ENCODE results near the gene NEURL1.
"Not testable (repeated sequence)": the region's sequence is repeated elsewhere in the genome, so short reads cannot be mapped to it uniquely, and the experiment has no call there.

NEURL1 gene

DNA sequence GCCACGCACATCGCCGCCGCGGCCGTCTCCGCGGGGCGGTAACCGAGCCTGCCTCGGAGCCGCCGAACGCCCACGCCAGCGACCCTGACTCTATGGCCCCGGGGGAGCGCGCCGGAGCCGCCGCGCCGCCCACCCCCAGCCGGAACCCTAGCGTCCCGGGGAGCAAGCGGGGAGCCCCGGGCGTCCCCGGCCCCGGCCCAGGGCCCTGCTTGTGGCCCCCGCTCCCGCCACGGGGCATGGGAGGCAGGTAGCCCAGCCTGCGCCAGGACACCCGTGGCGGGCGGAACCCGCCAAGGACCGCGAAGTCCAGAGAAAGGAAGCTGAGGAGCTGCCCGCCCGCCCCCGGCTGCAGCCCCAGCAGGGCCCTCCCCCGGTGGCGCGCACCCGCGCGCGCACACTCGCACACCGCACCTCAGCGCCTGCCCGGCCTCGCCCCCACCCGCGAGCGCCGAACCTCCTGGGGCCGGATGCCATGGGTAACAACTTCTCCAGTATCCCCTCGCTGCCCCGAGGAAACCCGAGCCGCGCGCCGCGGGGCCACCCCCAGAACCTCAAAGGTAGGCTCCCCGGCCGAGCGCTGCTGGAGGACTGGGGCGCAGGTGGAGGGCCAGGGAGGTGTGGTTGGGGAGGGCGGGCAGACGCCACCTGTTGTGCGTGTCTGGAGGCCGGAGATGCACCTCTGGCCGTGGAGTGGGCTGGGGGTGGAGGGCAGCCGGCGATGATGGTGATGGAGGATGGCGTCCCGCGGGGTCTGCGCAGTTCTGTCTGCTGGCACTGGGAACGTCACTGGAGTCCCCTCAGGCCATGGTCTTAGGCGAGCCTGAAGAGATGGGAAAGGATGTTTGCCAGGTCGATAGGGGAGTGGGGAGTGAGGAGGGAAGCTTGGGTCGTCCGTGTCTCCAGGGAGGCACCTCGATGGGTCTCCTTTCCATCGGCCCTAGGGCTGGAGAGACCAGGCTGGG, 692 bp downstream of the NEURL1 start:
- DNase-seq (ENCODE audit: low read depth) = no peak

- DNase-seq (ENCODE audit: low read depth) = no peak
Observed at GRCh38 chr10:103495321-103495720, 1.8 kb downstream of the NEURL1 start.

DNA sequence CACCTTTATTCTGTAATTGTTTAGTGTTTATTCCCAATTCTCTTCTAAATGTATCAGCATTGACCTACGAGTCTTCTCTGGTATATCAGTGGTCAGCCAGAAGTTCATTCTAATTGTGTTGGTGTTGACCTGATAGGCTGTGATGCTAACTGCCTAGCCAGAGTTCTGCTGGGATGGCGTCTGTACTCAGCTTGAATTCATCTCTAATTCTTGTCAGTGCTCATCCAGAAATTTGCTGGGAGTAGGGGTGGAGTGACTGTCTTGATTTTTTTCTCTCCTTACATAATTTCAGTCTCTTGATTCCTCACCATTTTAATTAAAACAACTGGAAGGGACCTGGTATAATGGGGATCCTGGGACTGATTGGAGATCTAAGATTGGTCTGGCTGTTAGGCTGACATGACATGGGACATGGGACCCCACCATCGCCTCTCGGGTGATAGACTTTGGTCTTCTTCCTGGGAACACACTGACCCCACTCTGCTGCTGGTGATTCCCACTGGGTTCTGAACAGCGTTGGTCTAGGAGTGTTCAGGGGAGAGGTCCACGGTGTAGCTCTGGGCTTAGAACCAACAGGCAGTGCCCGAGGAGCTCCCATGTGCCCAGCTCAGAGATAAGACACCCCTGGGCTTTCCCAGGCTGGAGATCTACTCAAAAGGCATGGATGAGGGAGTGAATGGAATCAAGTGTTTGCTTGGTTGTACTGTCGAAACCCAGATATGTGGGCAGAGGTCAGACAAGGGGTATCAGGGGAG, 3.8 kb downstream of the NEURL1 start:
- DNase-seq (ENCODE audit: low read depth) = no peak

DNA sequence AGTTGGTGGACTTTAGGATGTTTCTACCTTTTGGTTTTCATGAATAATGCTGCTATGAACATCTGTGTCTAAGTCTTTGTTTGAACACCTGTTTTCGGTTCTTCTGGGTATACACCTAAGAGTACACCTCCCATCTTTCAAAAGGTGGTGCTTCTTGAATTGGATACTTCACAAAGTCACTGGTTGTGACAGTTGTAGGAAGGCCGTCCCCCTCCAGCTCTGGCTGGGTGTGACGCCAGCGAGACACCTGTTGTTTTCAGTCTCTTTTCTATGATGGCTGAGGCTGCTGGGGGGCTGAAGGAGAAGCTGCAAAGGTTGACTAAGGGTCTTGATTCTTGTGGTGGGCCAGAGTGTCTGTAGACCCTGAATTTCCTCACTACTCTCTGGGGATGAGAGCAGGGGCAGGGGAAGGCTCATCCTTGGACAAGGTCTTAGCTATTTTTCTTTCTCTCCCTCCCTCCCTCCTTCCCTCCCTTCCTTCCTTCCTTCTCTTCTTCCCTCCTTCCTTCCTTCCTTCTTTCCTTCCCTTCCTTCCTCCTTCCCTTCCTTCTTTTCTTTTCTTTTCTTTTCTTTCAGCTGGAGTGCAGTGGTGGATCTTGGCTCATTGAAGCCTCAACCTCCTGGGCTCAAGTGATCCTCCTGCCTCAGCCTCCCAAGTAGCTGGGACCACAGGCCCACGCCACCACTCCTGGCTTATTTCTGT, 5.6 kb downstream of the NEURL1 start:
- no peak for DNase-seq (ENCODE audit: low read depth)

GRCh38 chr10:103499881-103500280, 6.4 kb downstream of the NEURL1 start:
- no peak for DNase-seq (ENCODE audit: low read depth)

DNA sequence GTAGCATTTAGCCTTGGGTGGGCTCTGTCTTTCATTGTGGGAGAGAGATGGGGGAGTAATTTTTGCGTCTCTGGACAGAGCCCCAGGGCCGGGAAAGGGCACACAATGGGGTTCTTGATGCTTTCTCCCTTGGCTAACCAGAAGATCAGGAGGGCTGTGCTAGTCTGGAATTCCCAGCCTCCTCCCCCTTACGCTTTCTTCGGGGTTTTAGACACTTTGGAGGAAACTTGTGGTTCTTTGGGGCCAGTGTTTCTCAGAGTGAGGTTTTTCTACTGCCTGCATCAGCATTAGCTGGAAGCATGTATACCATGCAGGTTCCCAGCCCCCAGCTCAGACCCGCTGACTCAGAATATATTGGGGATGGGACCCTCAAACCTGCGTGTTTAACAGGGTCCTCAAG, 7.0 kb downstream of the NEURL1 start:
- DNase-seq (ENCODE audit: low read depth) = no peak

- no peak for DNase-seq (ENCODE audit: low read depth)
Observed at GRCh38 chr10:103501186-103501585, 7.7 kb downstream of the NEURL1 start.

GRCh38 chr10:103502849-103503660, 9.6 kb downstream of the NEURL1 start:
- no peak for DNase-seq (ENCODE audit: low read depth)

DNA sequence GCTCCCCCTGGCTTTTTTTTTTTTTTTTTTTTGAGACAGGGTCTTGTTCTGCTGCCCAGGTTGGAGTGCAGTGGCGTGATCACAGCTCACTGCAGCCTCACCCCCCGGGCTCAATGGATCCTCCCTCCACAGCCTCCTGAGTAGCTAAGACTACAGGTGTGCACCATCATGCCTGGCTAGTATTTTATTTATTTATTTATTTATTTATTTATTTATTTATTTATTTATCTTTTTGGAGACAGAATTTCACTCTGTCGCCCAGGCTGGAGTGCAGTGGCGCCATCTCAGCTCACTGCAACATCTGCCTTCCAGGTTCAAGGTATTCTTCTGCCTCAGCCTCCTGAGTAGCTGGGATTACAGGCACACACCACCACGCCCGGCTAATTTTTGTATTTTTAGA, 10.3 kb downstream of the NEURL1 start:
- not testable (repeated sequence) for DNase-seq (ENCODE audit: low read depth)

GRCh38 chr10:103504181-103504783, 10.8 kb downstream of the NEURL1 start:
- DNase-seq (ENCODE audit: low read depth) = no peak

- no peak for DNase-seq (ENCODE audit: low read depth)
Observed at GRCh38 chr10:103506061-103506460, 12.6 kb downstream of the NEURL1 start.

- DNase-seq (ENCODE audit: low read depth) = no peak
Observed at GRCh38 chr10:103507235-103508191, 14.0 kb downstream of the NEURL1 start.

GRCh38 chr10:103510046-103510685, 16.7 kb downstream of the NEURL1 start:
- DNase-seq (ENCODE audit: low read depth) = no peak

DNA sequence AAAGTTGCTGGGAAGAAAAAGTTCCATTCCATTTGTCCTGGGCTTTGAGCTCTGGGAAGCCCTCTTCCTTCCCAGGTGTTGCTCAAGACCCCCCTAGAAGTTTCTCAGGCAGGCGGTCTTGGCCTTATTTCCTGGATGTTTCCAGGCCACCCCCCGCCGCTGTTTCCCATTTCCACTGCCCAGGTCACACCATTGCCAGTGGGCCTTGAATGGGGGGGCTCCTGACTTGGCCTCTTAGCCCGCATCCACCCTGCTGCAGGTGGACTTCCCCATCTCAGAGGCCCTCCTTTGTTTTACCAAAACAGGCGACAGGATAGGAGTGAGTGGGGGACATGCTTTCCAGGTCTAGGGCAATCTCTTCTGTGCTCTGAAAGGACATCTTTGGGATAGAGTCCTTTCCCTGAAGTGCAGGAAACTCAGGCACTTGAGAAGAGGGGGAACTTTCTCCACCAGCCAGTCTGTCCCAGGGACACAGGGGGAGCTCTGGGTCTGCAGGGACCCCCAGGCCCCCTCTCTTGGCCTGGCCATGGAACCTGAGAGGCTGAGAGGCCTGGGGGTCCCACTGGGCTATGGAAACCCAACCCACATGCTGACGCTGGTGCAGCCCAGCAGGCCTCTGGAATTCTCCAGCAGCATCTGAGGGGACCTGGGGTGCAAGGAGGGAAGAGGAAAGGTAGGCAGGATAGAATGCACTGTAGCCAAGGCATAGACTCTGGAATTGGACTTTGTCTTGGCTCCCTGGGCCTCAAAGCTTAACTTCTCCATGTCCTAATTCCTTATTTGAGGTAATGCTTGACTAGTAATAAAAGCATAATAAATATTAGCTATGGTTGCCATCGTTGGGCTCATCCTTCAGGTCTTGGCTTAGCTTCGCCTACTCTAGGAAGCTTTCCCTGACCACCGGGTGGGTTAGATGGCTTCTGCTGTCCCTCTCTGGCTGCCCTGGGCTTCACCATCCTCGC, 17.6 kb downstream of the NEURL1 start:
- DNase-seq (ENCODE audit: low read depth) = no peak

DNA sequence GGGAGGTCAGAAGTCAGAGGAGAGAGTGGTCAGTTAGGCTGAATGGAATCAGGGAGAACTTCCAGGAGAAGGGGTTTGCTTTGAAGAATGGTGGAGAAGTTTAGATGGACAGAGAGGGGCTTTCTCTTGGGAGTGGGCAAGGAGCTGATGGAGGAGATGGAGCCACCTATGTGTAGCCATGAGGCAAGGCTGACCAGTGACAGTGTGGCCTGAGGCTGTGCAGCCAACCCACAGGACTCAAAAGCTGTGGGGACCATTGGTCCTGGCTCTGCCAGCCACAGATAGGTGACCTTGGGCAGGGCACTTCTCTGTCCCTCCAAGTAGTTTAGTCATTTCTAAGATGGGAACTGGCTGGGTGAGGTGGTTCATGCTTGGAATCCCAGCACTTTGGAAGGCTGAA, 18.7 kb downstream of the NEURL1 start:
- no peak for DNase-seq (ENCODE audit: low read depth)

- DNase-seq (ENCODE audit: low read depth) = no peak
Observed at GRCh38 chr10:103512591-103513379, 19.3 kb downstream of the NEURL1 start.

GRCh38 chr10:103513380-103514060, 20.0 kb downstream of the NEURL1 start:
- DNase-seq (ENCODE audit: low read depth) = no peak

Data from stimulated activated CD8-positive, alpha-beta memory T cell treated with anti-CD3 and anti-CD28 coated beads, Interleukin-12 subunit alpha, Interleukin-12 subunit beta, amount 100 ng/mL, for 4 hours (primary cell).